CD4-positive, alpha-beta T cell treated with Interleukin-15 for 1 hour (primary cell): ENCODE results near the gene GALNT11.

Experiments used
- DNase-seq: peaks from one replicate; pipeline ENCODE4 v3.0.0-alpha.2; 2020

GALNT11 gene

DNA sequence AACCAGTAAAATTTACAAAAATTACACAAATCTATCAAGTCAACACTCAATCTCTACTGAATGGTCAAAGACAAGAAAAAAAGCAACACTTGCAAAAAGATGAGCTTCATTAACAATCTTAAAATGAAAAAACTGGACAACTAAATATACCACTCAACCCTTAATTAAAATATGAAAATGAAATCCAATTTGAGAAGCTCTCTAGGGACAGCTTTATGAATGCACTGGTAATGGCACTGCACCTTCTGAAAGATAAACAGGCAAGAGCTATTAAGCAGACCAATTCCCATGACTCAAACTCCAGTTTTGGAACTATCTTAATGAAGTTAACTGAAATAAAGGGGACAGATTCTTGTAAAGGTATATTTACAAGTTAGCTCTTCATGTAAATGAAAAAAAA is 135.7 kb downstream of the GALNT11 start:
- DNase-seq, result no peak

DNA sequence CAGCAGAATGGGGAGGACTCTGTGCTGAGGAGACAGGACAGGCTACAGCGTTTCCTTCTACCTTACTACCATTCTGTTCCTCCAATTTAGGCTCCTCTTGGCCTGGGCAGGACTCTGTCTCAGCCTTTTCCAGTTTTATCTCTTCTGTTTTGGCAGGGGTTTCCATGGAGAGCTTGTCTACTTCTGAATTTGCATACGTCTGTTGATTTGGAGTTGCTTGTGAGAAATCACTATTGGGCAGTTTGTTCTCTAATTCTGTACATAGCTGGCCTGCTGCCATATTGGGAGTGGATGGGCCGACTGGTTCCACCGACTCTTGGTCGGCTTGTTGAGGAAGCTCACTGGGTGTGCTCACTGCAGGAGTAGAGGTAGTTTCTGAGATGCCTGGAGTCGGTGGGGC is 136.8 kb downstream of the GALNT11 start:
- no peak for DNase-seq
